ENCODE data around the gene MGAT3.

- TF ChIP-seq CTCF (IDR thresholded peaks at IDR 0.05) (no peak), POLR2A (IDR thresholded peaks at IDR 0.05) (no peak)
These were observed 27.6 kb upstream of the MGAT3 start for GRCh38 chr22:39429186-39429585.
